Transverse colon (tissue), 4 donors: ENCODE measurements around the gene ADPRS.

Experiments
- CTCF ChIP-seq, 5 experiments: fragments of 200-600 bp in 3 of 5; fragments of 450-650 bp in 2 of 5; sonication (generic) in 3 of 5; IDR thresholded peaks; 1 replicate in 2 of 5; 2 replicates in 3 of 5; pipeline ENCODE4 v1.5.1; 2016 to 2017; ENCODE audit warnings: antibody characterized with exemption in 5 of 5, inconsistent platforms in 3 of 5, mild to moderate bottlenecking in 2 of 5, moderate library complexity in 1 of 5
- EP300 ChIP-seq: sonication (generic); formaldehyde crosslinking; IDR thresholded peaks from one replicate; pipeline ENCODE4 v1.6.1; 2017; ENCODE audit warnings: antibody characterized with exemption, low read depth
- POLR2A ChIP-seq: fragments of 450-650 bp; IDR thresholded peaks from one replicate; pipeline ENCODE4 v1.6.1; 2016; ENCODE audit warnings: antibody characterized with exemption, mild to moderate bottlenecking, moderate library complexity
- POLR2AphosphoS5 ChIP-seq, 3 donors: sonication (generic); formaldehyde crosslinking; IDR thresholded peaks; one replicate each; pipeline ENCODE4 v1.6.1; 2016; ENCODE audit warnings: antibody characterized with exemption in 3 of 3

DNA sequence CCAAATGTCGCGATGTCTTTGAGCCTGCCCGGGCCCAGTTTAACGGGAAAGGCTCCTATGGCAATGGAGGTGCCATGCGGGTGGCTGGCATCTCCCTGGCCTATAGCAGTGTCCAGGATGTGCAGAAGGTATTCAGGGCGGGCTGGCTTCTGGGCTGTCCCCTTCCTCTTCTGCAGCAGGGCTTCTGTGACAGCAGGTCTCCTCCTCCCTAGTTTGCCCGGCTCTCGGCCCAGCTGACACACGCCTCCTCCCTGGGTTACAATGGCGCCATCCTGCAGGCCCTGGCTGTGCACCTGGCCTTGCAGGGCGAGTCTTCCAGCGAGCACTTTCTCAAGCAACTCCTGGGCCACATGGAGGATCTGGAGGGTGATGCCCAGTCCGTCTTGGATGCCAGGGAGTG, 3.0 kb downstream of the ADPRS start:
- no peak for TF ChIP-seq CTCF (IDR thresholded peaks at IDR 0.05)
- no peak for TF ChIP-seq POLR2A
- TF ChIP-seq EP300, result no peak
- no peak for TF ChIP-seq POLR2AphosphoS5 (IDR thresholded peaks at IDR 0.05)
